Measurements from ENCODE around the gene CCDC70.

- TF ChIP-seq ZFP30 (CRISPR knock-in tag; IDR thresholded peaks at IDR 0.05), result no peak
- no peak for TF ChIP-seq RARB (CRISPR knock-in tag; IDR thresholded peaks at IDR 0.05)
- no peak for TF ChIP-seq PPARA (CRISPR knock-in tag; IDR thresholded peaks at IDR 0.05; ENCODE audit: borderline replicate concordance)
- TF ChIP-seq PATZ1 (CRISPR knock-in tag; IDR thresholded peaks at IDR 0.05; ENCODE audit: borderline replicate concordance), result no peak
- no peak for TF ChIP-seq CSDC2 (CRISPR knock-in tag; IDR thresholded peaks at IDR 0.05)
- TF ChIP-seq ZC3H10 (CRISPR knock-in tag; IDR thresholded peaks at IDR 0.05), result no peak
- TF ChIP-seq TSHZ2 (CRISPR knock-in tag; IDR thresholded peaks at IDR 0.05), result no peak
- no peak for TF ChIP-seq ZFP3 (CRISPR knock-in tag; IDR thresholded peaks at IDR 0.05)
- no peak for TF ChIP-seq CREB5 (CRISPR knock-in tag; IDR thresholded peaks at IDR 0.05; ENCODE audit: low read depth)
- TF ChIP-seq ZNF8 (CRISPR knock-in tag; IDR thresholded peaks at IDR 0.05), result no peak
- no peak for TF ChIP-seq TCF4 (CRISPR knock-in tag; IDR thresholded peaks at IDR 0.05; ENCODE audit: borderline replicate concordance)
Observed at GRCh38 chr13:51814825-51815650, 46.7 kb upstream of the CCDC70 start.

Data from SK-N-SH treated with all-trans-retinoic acid at 6 μM for 48 hours (cell line).